ENCODE results near the gene CNKSR1.

CNKSR1 gene

DNA sequence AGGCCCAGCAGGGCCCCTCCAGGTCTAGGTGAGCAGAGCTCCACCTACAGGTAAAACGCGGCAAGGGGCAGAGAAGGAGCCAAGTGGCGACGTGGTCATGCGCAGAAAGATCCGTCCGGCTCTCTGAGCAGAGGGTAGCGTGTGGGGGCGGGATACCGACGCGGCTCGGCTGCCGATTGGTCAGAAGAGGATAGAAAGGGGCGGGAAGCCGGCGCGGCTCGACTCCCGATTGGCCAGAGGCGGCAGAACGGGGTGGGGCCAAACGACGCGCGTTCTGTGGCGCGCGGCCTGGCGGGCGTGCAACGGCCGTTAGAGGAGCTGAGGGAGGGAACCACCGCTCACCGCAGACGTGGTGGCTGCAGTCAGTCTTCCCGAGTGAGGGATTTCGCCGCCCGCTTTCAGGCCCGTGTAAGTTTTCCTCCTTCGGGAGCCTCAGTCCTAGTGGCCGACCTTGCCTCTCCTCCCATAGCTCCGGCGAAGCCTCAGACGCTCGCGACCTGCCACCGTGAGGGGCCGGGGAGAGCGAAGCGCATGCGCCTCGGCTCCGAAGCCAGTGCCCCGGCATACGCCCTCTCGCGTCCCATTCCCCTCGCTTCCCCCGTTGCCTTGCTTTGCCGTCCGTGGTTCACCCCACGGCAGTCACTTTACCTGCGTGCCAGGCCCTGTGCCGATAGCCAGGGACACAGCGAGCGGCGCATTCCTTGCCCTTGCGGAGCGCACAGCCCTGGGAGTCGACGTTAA lies 56.8 kb downstream of the CNKSR1 start, which contains the start of gene CEP85:
TSS of gene CEP85 (plus strand) at position 298 of the 741 bp plus-strand sequence. CDS start 5,584 bp downstream, outside the sequence.
- DNase-seq = peak; percentile 96 to 97 (median 96)

DNA sequence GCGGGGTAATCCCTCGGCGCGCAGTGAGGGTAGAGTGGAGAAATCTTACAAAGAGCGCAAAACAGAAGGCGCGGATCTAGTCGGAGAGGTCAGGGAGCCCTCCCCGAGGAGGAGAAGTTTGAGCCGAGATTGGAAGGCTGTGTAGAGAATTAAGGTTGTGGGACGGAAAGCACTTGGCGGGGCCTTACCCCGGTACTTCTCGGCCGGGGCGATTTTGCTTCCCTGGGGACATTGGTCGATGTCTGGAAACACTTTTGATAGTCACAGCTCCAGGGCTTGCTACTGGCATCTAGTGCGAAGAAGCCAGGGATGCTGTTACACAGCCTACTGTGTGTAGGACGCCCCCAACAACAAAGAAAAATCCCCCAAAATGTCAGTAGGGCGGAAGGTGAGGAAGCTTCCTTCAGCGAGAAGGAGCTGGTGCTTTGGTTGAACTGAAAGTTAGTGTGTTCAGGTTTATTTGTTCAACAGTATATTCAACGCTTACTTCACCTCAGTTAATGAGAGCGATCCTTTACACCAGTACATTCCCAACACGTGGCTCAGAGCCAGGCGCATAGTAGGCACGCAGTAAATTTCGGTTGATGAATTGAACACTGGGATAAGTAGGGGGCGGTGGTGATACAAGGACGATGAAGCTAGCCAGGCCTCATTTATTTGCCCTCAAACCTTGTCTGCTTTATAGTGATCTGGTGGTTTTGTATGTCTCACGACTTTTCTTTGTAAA lies 57.5 kb downstream of the CNKSR1 start:
- no peak for DNase-seq

- no peak for DNase-seq
Measured at GRCh38 chr1:26237230-26237966, 60.1 kb downstream of the CNKSR1 start.
